ENCODE measurements around the gene MAP2K3. TPM values are rescaled to one million over a fixed set of nuclear protein-coding genes. Genes with fewer than 3 reads are reported as not detected.

The MAP2K3 gene
- total RNA-seq (100 to 1,000 TPM in 1 of 9 donors, 10 to 100 TPM in 8; 29.4 to 170 (median 54.4) TPM), polyA plus RNA-seq (100 to 1,000 TPM in 1 of 2 donors, 10 to 100 TPM in 1; 29.6 to 156 TPM)
- long read RNA-seq, donor 1, transcript MAP2K3-202 (12 exons, 2,303 nt): major isoform, 36 of 46 reads
- long read RNA-seq, donor 1, partial matches to known transcripts: 2 of 46 reads
- long read RNA-seq, donor 1, other reads (novel, unspliced or antisense): 2 of 46 reads
- long read RNA-seq, donor 2, transcript MAP2K3-205 (3 exons, 927 nt): minor isoform, 18 of 537 reads
- long read RNA-seq, donor 2, transcript MAP2K3-202 (12 exons, 2,303 nt): major isoform, 456 of 537 reads
- long read RNA-seq, donor 2, transcript MAP2K3-204 (13 exons, 2,401 nt): minor isoform, 11 of 537 reads
- long read RNA-seq, donor 2, partial matches to known transcripts: 21 of 537 reads
- long read RNA-seq, donor 2, other reads (novel, unspliced or antisense): 31 of 537 reads
- long read RNA-seq, donor 3, transcript MAP2K3-205 (3 exons, 927 nt): minor isoform, 36 of 289 reads
- long read RNA-seq, donor 3, transcript MAP2K3-202 (12 exons, 2,303 nt): major isoform, 228 of 289 reads
- long read RNA-seq, donor 3, partial matches to known transcripts: 19 of 289 reads
- long read RNA-seq, donor 3, other reads (novel, unspliced or antisense): 5 of 289 reads

DNA sequence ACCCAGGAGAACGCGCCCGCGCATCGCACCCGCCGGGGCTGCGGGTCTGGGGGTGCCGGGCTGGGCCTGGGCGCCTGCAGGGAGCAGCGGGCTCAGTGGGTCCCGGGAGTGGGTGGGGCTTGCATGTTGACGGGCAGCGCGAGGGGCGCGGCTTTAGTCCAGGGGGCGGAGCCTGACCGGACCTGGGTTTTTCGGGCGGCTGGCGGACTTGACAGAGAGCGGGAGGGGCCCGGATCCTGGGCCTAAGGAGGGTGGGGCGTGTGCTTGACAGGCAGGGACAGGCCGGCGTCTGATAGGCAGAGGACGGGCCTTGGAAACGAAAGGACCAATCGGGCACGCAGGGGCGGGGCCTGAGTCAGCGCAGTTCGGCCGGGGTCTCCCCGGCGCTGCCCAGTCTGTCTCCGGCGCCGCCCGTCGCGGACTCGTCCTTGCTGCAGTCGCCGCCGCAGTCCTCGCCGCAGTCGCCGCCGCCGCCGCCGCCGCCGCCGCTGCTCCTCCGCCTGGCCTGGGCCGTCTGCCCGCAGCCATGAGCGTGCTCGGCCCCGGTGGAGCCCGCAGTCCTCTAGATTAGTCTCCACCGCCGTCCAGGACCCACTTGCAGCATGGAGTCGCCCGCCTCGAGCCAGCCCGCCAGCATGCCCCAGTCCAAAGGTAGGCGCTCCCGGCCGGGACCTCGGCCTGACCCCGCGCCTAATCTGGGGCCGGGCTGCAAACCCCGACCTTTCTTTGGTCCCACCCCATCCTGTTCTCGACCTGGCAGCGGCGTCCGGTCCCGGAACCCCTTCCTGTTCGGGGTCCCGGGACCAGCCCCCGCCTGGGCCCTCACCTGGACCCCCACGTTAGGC lies at the start of gene MAP2K3:
Gene MAP2K3, plus strand, starts transcription at position 393 of the 845 bp plus-strand sequence. Its CDS starts 210 bp downstream, at position 603.
- DNase-seq: peak; percentile 99 to 100 (median 100)
- Histone ChIP-seq H3K9me3 (no peaks in the 10 kb centered on the region), H3K4me1 (peaks cover 16 to 72% (median 50%) of the 10 kb centered on the region in 12 donors), H3K27ac (peak within 1 kb of the TSS; percentile 83 to 99 (median 94)), H3K27me3 (no peaks in the 10 kb centered on the region), H3K36me3 (no peaks in the 10 kb centered on the region), H3K4me3 (peak within 1 kb of the TSS; percentile 49 to 99 (median 92))
- ATAC-seq: peak; percentile 79 to 89 (median 86)
- TF ChIP-seq POLR2A (IDR thresholded peaks at IDR 0.05): peak; percentile 90 to 99
- TF ChIP-seq, protein P1, sequence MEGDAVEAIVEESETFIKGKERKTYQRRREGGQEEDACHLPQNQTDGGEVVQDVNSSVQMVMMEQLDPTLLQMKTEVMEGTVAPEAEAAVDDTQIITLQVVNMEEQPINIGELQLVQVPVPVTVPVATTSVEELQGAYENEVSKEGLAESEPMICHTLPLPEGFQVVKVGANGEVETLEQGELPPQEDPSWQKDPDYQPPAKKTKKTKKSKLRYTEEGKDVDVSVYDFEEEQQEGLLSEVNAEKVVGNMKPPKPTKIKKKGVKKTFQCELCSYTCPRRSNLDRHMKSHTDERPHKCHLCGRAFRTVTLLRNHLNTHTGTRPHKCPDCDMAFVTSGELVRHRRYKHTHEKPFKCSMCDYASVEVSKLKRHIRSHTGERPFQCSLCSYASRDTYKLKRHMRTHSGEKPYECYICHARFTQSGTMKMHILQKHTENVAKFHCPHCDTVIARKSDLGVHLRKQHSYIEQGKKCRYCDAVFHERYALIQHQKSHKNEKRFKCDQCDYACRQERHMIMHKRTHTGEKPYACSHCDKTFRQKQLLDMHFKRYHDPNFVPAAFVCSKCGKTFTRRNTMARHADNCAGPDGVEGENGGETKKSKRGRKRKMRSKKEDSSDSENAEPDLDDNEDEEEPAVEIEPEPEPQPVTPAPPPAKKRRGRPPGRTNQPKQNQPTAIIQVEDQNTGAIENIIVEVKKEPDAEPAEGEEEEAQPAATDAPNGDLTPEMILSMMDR (IDR thresholded peaks at IDR 0.05): peak in 1 of 12 donors; percentile 12
- intact Hi-C loops (cut with DNase I): loop anchor here in 9 of 10 donors (2.0 to 10.0 kb wide), 11 partner anchors 33 to 242 kb away; partner anchors contain the start of genes DHRS7B (in 2 of the 9), USP22 (in 2 of the 9) and TMEM11 (in 1 of the 9)
- WGBS, 4 donors: 0 to 1% (median 0%) methylated on average over 41 to 88 of the region's 88 CpGs

DNA sequence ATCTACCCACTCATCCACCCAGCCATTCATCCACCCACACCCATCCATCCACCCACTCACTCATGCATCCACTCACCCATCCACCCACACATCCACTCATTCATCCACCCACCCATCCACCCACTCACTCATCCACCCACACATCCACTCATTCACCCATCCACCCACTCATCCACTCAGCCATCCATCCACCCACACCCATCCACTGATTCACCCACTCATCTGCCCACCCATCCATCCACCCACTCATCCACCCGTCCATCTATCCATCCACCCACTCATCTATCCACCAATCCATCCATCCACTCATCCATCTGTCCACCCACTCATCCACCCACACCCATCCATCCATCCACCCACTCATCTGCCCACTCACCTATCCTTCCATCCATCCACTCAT lies 48.6 kb upstream of the MAP2K3 start:
- ATAC-seq (no peak), DNase-seq (peak in 1 of 5 donors; percentile 4)
- Histone ChIP-seq H3K27ac (no peak overlapping the region), H3K4me1 (peaks cover 0 to 15% (median 0%) of the 10 kb centered on the region in 12 donors), H3K36me3 (no peaks in the 10 kb centered on the region), H3K9me3 (peaks cover 0 to 8% (median 2%) of the 10 kb centered on the region in 12 donors), H3K27me3 (no peaks in the 10 kb centered on the region), H3K4me3 (no peak overlapping the region)
- intact Hi-C loops (cut with DNase I): no loop called here
- 84 to 95% (median 88%) methylated on average over 1 of the region's 1 CpG for WGBS, 4 donors
- TF ChIP-seq POLR2A (IDR thresholded peaks at IDR 0.05): no peak
- TF ChIP-seq, protein P1 (IDR thresholded peaks at IDR 0.05): no peak

DNA sequence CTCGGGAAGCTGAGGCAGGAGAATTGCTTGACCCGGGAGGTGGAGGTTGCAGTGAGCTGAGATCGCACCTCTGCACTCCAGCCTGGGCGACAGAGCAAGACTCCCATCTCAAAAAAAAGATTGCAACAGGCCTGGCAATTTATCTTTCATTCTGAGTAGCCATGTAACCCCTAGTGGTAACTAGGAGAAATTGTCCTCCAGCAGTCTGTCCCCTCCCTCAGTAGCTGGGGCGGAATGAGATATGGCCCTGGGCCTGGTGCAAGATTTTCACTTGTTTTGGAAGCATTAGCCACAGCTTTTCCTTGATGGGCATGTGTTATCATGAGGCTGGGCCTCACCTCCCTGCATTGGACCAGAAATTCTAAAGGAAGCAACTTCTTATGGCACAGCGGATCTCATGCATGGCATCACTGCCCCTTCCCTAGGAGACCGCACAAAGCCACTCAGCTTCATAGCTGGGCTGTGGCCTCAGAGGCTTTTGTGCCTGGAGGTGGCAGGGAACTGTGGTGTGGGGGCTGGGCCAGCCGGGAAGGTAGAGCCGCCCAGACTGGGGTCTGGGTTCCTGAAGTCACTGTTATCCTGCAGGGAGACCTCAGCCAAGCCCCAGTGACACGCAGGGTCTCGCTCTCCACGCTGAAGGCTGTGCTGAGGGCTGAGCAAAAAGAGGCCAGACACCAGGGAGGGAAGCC lies 44.7 kb upstream of the MAP2K3 start:
- Histone ChIP-seq H3K36me3 (peaks cover 0 to 14% (median 0%) of the 10 kb centered on the region in 9 donors), H3K4me1 (peaks cover 0 to 27% (median 14%) of the 10 kb centered on the region in 12 donors), H3K27me3 (no peaks in the 10 kb centered on the region), H3K9me3 (no peaks in the 10 kb centered on the region), H3K4me3 (no peak overlapping the region), H3K27ac (no peak overlapping the region)
- WGBS, 4 donors: 72 to 79% (median 78%) methylated on average over 11 to 12 of the region's 12 CpGs
- TF ChIP-seq, protein P1 (IDR thresholded peaks at IDR 0.05): peak; percentile 16 to 57 (median 34)
- no peak for TF ChIP-seq POLR2A (IDR thresholded peaks at IDR 0.05)
- peak in 1 of 5 donors; percentile 44 for DNase-seq
- intact Hi-C loops (cut with DNase I): loop anchor here in 4 of 10 donors (10.0 kb wide), 1 partner anchor 115 kb away; the partner anchor contains the start of gene DHRS7B (in 4 of the 4)
- ATAC-seq: peak in 1 of 4 donors; percentile 7
